NCI-H510A (cell line): Measurements from ENCODE around the gene PSME2.
A peak's percentile ranks its signal among the peaks of the same experiment; 100 is the strongest.

Experiments used
- DNase-seq: peaks from one replicate; lab custom pipeline; 2025; lab: John Stamatoyannopoulos, UW

PSME2 gene

GRCh38 chr14:24146453-24146977, at the start of gene PSME2:
TSS of gene PSME2 (minus strand) at chr14:24146610. CDS start at chr14:24146581, 29 bp downstream.
- DNase-seq, result peak; percentile 94

DNA sequence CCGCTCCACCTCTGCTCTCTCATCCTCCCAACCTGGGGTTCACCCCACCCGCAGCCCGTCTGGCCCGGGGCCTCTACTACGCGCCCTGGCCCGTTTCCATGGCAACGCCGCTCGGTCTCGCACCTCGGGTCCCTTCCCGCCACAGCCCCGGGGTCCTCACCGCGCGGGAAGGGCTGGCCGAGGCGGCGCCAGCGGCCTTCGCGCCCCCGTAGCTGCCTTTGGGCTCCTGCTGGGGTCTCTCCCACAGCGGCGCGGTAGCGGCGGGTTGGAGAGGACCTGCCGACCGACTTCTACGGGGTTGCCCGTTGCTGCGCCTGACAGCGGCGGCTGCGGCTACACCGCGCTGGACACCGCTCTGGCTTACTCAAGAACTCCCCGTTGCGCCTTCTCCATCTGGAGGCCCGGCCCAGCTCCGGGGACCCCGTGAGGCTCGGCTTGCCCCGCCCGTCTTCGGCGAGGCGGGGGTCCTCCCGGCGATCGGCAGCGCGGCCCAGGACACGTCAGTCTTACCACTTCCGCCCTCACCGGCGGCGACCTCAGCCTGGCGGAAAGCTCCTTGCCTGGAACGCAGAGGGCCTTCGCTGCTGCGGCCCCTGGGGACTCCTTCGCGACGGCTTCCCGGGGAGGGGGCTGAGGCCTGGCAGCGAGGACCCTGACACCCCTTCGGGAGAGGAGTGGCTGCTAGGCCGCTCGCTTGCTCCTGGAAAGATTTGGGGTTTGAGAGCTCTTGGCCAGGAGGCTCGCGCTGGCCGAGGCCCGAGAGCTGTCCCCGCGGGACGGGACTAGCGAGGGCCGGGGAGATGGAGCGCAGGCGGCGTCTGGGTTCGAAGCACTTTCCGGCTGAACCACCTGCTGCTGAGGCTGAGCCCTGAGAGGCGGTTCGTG, 49.0 kb upstream of the PSME2 start, which contains the start of gene TM9SF1:
TM9SF1 (minus strand) TSS at position 256 of the 885 bp plus-strand sequence. CDS start 422 bp downstream, outside the sequence.
- peak; percentile 78 for DNase-seq

DNA sequence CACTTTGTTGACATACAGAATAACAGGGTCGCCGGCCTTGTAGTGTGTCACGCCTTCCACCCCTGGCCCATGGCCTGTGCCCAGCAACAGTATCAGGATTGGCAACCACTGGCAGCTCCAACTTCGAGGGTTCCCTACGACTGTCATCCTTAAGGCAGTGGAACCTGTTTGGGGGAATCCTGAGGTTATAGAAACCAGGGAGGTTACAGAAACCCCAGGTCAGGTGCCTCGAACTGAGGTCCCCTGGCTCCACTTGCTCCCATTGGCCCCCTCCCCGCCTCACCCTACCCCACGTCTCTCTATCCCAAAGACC, 48.4 kb upstream of the PSME2 start:
- no peak for DNase-seq

DNA sequence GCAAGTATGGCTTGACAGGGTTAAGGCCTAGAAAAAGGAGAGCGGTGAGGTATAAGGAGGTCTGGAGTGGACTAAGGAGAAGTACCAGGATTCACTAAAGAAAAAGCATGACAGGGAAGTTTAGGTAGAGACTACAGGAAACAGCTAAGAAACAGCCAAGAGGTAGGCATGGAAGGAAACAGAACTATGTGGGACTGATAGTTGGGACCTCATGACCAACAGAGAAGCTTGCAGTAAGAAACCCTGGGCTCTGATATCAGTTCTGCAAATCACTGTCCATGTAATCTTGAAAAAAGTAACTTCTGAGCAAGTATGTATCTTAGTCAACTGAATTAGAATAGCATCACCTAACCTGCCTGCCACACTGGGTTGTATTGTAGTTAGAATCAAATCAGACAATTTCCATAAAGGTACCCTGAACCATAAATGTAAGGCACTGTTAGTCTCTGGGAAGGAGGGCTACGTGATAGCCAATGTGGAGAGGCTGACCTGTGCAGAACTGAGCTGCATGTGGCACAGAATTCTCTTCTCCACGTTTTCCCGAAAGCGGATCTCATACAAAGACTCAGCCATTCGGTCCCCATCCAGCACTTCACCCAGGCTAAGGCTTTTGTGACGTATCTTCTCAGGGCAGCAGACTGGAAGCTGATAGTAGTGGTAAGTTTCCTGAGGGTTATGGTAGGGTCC, 47.9 kb upstream of the PSME2 start:
- no peak for DNase-seq

- DNase-seq, result no peak
These were observed 46.5 kb upstream of the PSME2 start for GRCh38 chr14:24192933-24193332.

GRCh38 chr14:24190416-24190815, 44.0 kb upstream of the PSME2 start:
- no peak for DNase-seq

DNA sequence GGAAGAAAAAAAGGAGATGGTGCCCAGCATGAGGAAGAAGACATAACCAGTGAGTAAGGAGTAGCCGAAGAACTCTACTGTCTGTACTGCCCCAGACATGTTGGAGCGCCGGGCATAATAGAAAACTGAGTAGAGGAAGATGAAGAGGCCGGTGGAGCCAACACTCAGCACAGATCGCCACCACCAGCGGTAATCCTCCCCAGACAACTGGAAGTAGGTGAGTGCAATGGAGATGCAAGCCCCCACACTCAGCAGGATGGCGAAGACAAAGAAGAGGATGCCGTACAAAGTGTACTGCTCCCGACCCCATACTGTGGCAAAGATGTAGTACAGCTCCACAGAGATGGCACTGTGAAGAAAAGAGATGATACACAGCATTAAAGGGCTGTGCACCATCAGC, 43.0 kb upstream of the PSME2 start:
- no peak for DNase-seq

GRCh38 chr14:24189059-24189375, 42.6 kb upstream of the PSME2 start:
- DNase-seq, result no peak

DNA sequence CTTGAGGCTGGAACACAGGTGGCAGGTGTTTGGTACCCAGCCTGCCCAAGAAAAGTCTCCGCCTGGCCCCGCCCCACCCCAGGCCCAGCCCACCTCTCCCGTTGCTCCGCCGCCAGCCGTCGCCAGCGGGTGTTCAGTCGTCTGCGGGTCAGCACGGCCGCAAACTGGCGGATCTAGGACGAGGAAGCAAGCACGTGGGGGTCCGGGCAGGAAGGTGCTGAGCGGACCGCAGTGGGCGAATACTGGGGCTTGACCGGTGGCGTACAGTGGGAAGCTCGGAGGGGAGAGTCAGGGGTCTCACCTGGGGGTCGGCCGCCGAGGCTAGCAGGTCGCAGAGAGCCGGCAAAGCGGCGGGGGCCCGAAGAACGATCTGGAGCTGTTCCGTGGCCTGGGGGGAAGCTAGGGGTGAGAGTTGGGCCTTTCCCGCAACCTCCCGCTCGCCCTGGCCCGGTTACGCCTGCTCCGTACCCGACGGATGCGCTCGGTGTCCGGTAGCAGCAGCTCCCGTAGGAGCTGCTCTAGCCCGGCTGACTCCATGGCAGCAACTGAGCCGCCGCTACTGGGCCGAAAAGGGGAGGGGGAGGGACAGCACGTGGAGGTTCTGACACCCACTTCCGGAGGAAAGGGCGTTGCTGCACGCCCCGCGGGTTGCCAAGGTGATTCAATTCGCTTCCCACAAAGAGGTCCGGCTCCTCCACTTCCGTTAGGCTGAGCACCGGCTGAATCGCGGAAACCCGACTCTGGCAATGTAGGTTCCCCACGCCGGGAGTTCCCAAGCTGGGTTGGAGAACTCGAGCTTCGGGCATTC, 42.0 kb upstream of the PSME2 start, which contains the start of gene IPO4:
IPO4 (minus strand) TSS at position 566 of the 808 bp plus-strand sequence; CDS start at position 537, 29 bp downstream.
- DNase-seq, result peak; percentile 95

- DNase-seq, result no peak
These were observed 41.1 kb upstream of the PSME2 start for GRCh38 chr14:24187539-24187915.

- no peak for DNase-seq
These were observed 40.6 kb upstream of the PSME2 start for GRCh38 chr14:24186831-24187538.

DNA sequence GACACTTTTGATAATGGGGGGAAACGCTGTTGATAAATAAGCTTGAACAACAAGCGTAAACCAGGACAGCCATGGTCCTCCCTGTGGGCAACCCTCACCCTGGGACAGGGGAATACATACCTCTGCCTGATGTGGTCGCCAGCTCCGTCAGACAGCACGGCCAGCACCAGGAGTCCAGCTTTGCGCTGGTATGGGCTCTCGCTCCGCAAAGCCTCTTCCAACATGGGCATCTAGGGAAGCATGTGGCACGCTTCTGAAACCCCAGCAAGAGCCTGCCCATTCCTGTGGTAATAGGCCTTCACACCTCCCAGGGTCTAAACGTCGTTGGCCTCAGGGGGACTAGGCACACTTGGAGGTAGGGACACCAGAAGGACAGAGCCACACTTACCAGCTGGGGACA, 39.3 kb upstream of the PSME2 start:
- no peak for DNase-seq

DNA sequence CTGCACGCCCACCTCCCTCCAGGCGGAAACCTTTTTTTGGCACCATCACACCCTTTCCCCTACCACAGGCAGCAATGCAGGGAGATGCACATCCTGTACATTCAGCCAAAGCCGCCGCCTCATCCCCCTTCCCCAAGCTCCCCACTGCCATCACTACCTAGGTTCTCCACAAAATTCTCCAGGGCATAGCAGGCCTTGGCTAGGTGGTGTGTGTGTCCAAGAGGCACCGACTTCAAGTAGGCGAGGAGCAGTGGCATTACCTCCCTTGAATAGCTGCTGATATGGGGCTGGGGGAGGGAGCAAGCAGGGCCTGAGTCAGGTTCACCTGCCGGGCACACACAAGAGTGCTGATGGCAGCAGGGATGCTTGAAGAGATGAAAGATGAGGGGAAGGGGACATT, 38.6 kb upstream of the PSME2 start:
- DNase-seq, result no peak

- no peak for DNase-seq
These were observed 37.9 kb upstream of the PSME2 start for GRCh38 chr14:24184104-24184970.

DNA sequence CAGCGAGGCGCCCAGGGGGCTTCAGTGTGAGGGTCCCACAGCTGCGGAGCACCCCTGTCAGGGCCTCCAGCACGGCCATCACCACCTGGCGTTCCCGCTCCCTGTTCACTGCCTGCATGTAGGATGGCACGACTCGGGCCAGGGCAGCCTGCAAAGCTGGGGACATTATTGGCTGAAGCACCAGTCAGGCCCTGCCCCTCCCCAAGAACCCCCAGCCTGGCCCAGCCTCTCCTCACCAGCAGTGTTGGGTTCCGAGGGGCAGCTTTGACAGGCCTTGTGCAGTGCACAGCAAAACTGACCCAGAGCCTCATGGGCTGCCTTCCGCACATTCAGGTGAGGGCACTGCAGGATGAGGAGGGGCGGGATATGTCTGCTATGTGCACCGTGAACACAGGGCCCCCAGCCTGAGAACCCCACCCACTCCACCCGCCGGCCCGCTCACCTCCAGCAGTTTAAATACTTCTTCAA, 36.6 kb upstream of the PSME2 start:
- DNase-seq, result no peak

GRCh38 chr14:24182110-24182882, 35.9 kb upstream of the PSME2 start:
- no peak for DNase-seq

GRCh38 chr14:24181371-24182077, 35.1 kb upstream of the PSME2 start:
- no peak for DNase-seq

DNA sequence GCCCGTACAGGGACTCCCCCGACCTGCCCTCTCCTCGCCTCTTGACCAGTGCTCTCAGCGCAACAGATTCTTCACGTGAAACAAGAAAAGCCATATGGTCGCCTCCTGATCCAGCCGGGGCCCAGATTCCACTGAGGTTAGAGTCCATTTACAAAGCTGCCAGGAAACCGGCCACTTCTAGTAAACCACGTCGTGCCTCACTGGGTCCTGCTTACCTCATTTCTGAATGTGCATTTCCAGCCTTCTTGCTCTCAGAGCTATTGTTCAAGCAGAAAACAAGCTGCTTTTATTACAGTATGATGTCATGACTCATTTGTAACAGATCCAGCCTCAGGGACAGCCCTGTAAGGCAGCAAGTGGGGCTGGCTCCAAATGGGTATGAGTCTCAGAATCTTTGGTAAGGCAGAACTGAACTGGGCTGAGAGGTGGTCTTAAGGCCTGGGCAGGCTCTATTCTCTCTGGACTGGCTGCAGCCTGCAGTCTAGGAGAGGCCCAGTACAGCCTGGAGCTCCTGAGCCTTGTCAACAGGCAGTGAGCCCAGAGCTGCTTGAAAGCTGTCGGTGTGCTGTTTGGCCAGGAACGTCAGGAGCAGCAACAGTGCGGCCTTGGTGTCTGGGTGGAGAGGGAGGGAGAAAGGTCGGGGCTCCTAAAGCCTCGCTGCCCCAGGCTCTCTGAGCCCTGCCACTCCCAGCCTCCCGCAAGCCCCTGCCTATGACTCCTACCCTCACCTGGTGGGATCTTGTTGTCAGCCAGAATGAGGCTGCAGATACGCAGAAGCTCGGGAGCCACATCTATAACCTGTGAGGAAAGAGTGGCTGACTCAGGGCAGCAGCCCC, 33.8 kb upstream of the PSME2 start:
- no peak for DNase-seq
